GM23338 (cell line): ENCODE measurements around the gene AHDC1.

Source experiments
- CREB1 ChIP-seq: fragments of 250-450 bp; sonication (Bioruptor Pico); IDR thresholded peaks from 2 replicates; pipeline ENCODE4 v1.5.0; 2020; ENCODE audit warnings: low read depth, mild to moderate bottlenecking, moderate library complexity
- CTCF ChIP-seq, 2 experiments: fragments of 200-600 bp in 1 of 2; sonication (generic) in 1 of 2; conservative IDR thresholded peaks; 2 replicates each; pipeline versions ENCODE4 v1.5.1 to v1.6.1; 2016 to 2017; ENCODE audit warnings: antibody characterized with exemption in 2 of 2, low read depth in 2 of 2, mild to moderate bottlenecking in 2 of 2, moderate library complexity in 1 of 2
- ETS1 ChIP-seq: IDR thresholded peaks from 2 replicates; pipeline ENCODE4 v1.6.1; 2016; ENCODE audit warnings: antibody characterized with exemption
- EZH2 ChIP-seq: fragments of 200-600 bp; sonication (generic); IDR thresholded peaks from one replicate; pipeline ENCODE4 v1.8.0; 2017; ENCODE audit warnings: antibody characterized with exemption, mild to moderate bottlenecking, low read depth; ENCODE audit not compliant: unreplicated experiment
- EZH2phosphoT487 ChIP-seq: fragments of 200-600 bp; sonication (generic); IDR thresholded peaks from one replicate; pipeline ENCODE4 v1.8.1; 2018; ENCODE audit warnings: antibody characterized with exemption; ENCODE audit not compliant: unreplicated experiment
- JUNB ChIP-seq: IDR thresholded peaks from one replicate; pipeline ENCODE4 v1.6.1; 2016; ENCODE audit warnings: antibody characterized with exemption; ENCODE audit not compliant: unreplicated experiment
- POLR2AphosphoS5 ChIP-seq: IDR thresholded peaks from 2 replicates; pipeline ENCODE4 v1.6.1; 2016; ENCODE audit warnings: antibody characterized with exemption, low read depth
- REST ChIP-seq: IDR thresholded peaks from one replicate; pipeline ENCODE4 v1.6.1; 2018; ENCODE audit warnings: antibody characterized with exemption; ENCODE audit not compliant: unreplicated experiment
- ZNF331 ChIP-seq: fragments of 250-450 bp; sonication (Bioruptor Pico); IDR thresholded peaks from 2 replicates; pipeline ENCODE4 v1.5.0; 2020; ENCODE audit warnings: low read depth, mild to moderate bottlenecking, moderate library complexity

GRCh38 chr1:27521336-27521831 lies 82.6 kb downstream of the AHDC1 start:
- TF ChIP-seq CTCF (conservative IDR thresholded peaks at IDR 0.05; ENCODE audit: low read depth in 2 of 2) (no peak), CREB1 (CRISPR knock-in tag) (no peak), EZH2 (no peak), REST (no peak), POLR2AphosphoS5 (no peak), EZH2phosphoT487 (no peak), ZNF331 (CRISPR knock-in tag) (no peak), ETS1 (no peak), JUNB (no peak)
